GM23338 (cell line): ENCODE results near the gene SLC30A3. TPM values are rescaled to one million over a fixed set of nuclear protein-coding genes. Genes with fewer than 3 reads are reported as not detected.

Experiments used
- ATAC-seq: fragments of 200-7000 bp; cut with Tn5 transposase; 3 replicates; pipeline ENCODE4 v1.9.1; 2020
- DNase-seq: peaks from one replicate; pipeline ENCODE4 v3.0.0-alpha.2; 2015; ENCODE audit warnings: low spot score
- H2AFZ ChIP-seq: fragments of 200-600 bp; sonication (generic); 2 replicates; pipeline ENCODE4 v1.8.0; 2016; ENCODE audit warnings: antibody characterized with exemption, mild to moderate bottlenecking, moderate library complexity
- H3F3A ChIP-seq: fragments of 200-600 bp; sonication (generic); replicated peaks from 2 replicates; pipeline ENCODE4 v1.8.0; 2017; ENCODE audit warnings: antibody characterized with exemption, mixed run types, low read depth
- H3K27ac ChIP-seq: fragments of 200-600 bp; sonication (generic); 2 replicates; pipeline ENCODE4 v1.6.1; 2016; ENCODE audit warnings: low read depth
- H3K27me3 ChIP-seq: fragments of 200-600 bp; sonication (generic); 2 replicates; pipeline ENCODE4 v1.8.0; 2016; ENCODE audit warnings: mild to moderate bottlenecking, mixed run types, moderate library complexity; ENCODE audit not compliant: insufficient read depth
- H3K36me3 ChIP-seq: fragments of 200-600 bp; sonication (generic); 2 replicates; pipeline ENCODE4 v1.8.0; 2016; ENCODE audit warnings: mild to moderate bottlenecking; ENCODE audit not compliant: insufficient read depth
- H3K4me1 ChIP-seq: fragments of 200-600 bp; sonication (generic); 2 replicates; pipeline ENCODE4 v1.8.0; 2016; ENCODE audit warnings: mild to moderate bottlenecking, moderate library complexity; ENCODE audit not compliant: insufficient read depth
- H3K4me2 ChIP-seq: fragments of 200-600 bp; sonication (generic); 2 replicates; pipeline ENCODE4 v1.7.1; 2017; ENCODE audit warnings: mixed run types
- H3K4me3 ChIP-seq: fragments of 200-600 bp; sonication (generic); 2 replicates; pipeline ENCODE4 v1.6.1; 2016; ENCODE audit warnings: mixed run types
- H3K79me2 ChIP-seq: fragments of 200-600 bp; sonication (generic); replicated peaks from 2 replicates; pipeline ENCODE4 v1.8.0; 2017; ENCODE audit warnings: mild to moderate bottlenecking; ENCODE audit not compliant: insufficient read depth
- H3K9me2 ChIP-seq: fragments of 200-600 bp; sonication (generic); 2 replicates; pipeline ENCODE4 v1.8.0; 2017; ENCODE audit not compliant: insufficient read depth
- H4K20me1 ChIP-seq: fragments of 200-600 bp; sonication (generic); replicated peaks from 2 replicates; pipeline ENCODE4 v1.8.0; 2017; ENCODE audit warnings: mild to moderate bottlenecking; ENCODE audit not compliant: insufficient read depth
- H3K27ac Mint-ChIP-seq: 2 replicates; pipeline ENCODE4 v1.8.0; 2020; ENCODE audit warnings: inconsistent platforms, mild to moderate bottlenecking, moderate library complexity, mixed read lengths
- H3K27me3 Mint-ChIP-seq: 3 replicates; pipeline ENCODE4 v1.8.0; 2022; ENCODE audit warnings: low read depth, mild to moderate bottlenecking, moderate library complexity, mixed read lengths, inconsistent platforms; ENCODE audit not compliant: insufficient read depth, poor library complexity
- H3K36me3 Mint-ChIP-seq: 3 replicates; pipeline ENCODE4 v1.8.0; 2021; ENCODE audit warnings: low read depth, mild to moderate bottlenecking, inconsistent platforms, moderate library complexity, mixed read lengths
- H3K4me1 Mint-ChIP-seq: 3 replicates; pipeline ENCODE4 v1.8.0; 2020; ENCODE audit warnings: mild to moderate bottlenecking, inconsistent platforms, mixed read lengths
- H3K4me3 Mint-ChIP-seq: 3 replicates; pipeline ENCODE4 v1.8.0; 2021; ENCODE audit warnings: moderate library complexity, mild to moderate bottlenecking, inconsistent platforms, mixed read lengths
- H3K9me3 Mint-ChIP-seq: 3 replicates; pipeline ENCODE4 v1.8.0; 2020; ENCODE audit warnings: moderate library complexity, mild to moderate bottlenecking, inconsistent platforms, mixed read lengths
- CREB1 ChIP-seq: fragments of 250-450 bp; sonication (Bioruptor Pico); IDR thresholded peaks from 2 replicates; pipeline ENCODE4 v1.5.0; 2020; ENCODE audit warnings: low read depth, mild to moderate bottlenecking, moderate library complexity
- EZH2 ChIP-seq: fragments of 200-600 bp; sonication (generic); IDR thresholded peaks from one replicate; pipeline ENCODE4 v1.8.0; 2017; ENCODE audit warnings: antibody characterized with exemption, mild to moderate bottlenecking, low read depth; ENCODE audit not compliant: unreplicated experiment
- EZH2phosphoT487 ChIP-seq: fragments of 200-600 bp; sonication (generic); IDR thresholded peaks from one replicate; pipeline ENCODE4 v1.8.1; 2018; ENCODE audit warnings: antibody characterized with exemption; ENCODE audit not compliant: unreplicated experiment
- JUNB ChIP-seq: IDR thresholded peaks from one replicate; pipeline ENCODE4 v1.6.1; 2016; ENCODE audit warnings: antibody characterized with exemption; ENCODE audit not compliant: unreplicated experiment
- POLR2AphosphoS5 ChIP-seq: IDR thresholded peaks from 2 replicates; pipeline ENCODE4 v1.6.1; 2016; ENCODE audit warnings: antibody characterized with exemption, low read depth
- ZNF331 ChIP-seq: fragments of 250-450 bp; sonication (Bioruptor Pico); IDR thresholded peaks from 2 replicates; pipeline ENCODE4 v1.5.0; 2020; ENCODE audit warnings: low read depth, mild to moderate bottlenecking, moderate library complexity
- polyA plus RNA-seq: library from polyadenylated mRNA; unstranded; fragments of >200 nt; fragmentation: Nextera tagmentation; extraction: Ambion mirVana; gene quantifications from 2 replicates; pipeline ENCODE4 v1.2.1, GENCODE V29; 2016
- total RNA-seq: library from RNA; depleted of rRNA; stranded (reverse); fragments of >200 nt; shearing (Covaris generic); gene quantifications from 2 replicates; pipeline ENCODE4 v1.2.3, GENCODE V29; 2014
- TF ChIP-seq, protein P1 (sequence below): IDR thresholded peaks from 2 replicates; pipeline ENCODE4 v1.6.1; 2016; ENCODE audit warnings: antibody characterized with exemption
- TF ChIP-seq, protein P2 (sequence below), 2 experiments: fragments of 200-600 bp in 1 of 2; sonication (generic) in 1 of 2; conservative IDR thresholded peaks; 2 replicates each; pipeline versions ENCODE4 v1.5.1 to v1.6.1; 2016 to 2017; ENCODE audit warnings: antibody characterized with exemption in 2 of 2, low read depth in 2 of 2, mild to moderate bottlenecking in 2 of 2, moderate library complexity in 1 of 2
- TF ChIP-seq, protein P3 (sequence below): fragments of 250-450 bp; sonication (Bioruptor Pico); IDR thresholded peaks from 2 replicates; pipeline ENCODE4 v1.5.0; 2020; ENCODE audit warnings: mild to moderate bottlenecking, moderate library complexity
- TF ChIP-seq, protein P4 (sequence below): IDR thresholded peaks from one replicate; pipeline ENCODE4 v1.6.1; 2018; ENCODE audit warnings: antibody characterized with exemption; ENCODE audit not compliant: unreplicated experiment

SLC30A3 gene
- total and polyA plus RNA-seq, 2 experiments from 2014 or later = 4.1 to 8.3 TPM

DNA sequence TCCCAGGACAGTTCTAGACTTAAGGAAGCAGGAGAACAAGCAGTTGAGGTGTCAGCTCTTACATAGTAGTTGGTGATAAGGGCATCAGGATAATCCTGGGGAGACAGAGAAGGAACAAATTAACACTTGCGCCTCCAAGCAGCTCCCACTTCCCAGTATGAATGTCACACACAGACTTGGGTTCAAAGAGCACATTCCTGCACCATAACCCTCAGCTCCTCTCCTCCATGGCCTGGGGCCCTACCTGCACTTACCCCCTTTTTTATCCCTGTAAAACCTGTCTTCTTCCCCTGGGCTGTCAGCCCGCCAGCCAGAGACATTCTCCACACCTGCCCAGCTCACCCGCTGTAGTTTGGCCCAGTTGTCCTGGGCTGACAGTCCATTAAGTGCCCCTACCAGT lies 49.3 kb upstream of the SLC30A3 start (continued):
- TF ChIP-seq, protein P1, sequence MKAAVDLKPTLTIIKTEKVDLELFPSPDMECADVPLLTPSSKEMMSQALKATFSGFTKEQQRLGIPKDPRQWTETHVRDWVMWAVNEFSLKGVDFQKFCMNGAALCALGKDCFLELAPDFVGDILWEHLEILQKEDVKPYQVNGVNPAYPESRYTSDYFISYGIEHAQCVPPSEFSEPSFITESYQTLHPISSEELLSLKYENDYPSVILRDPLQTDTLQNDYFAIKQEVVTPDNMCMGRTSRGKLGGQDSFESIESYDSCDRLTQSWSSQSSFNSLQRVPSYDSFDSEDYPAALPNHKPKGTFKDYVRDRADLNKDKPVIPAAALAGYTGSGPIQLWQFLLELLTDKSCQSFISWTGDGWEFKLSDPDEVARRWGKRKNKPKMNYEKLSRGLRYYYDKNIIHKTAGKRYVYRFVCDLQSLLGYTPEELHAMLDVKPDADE = no peak
- TF ChIP-seq EZH2phosphoT487 = no peak
- no peak for TF ChIP-seq JUNB
- TF ChIP-seq ZNF331 = no peak
- TF ChIP-seq, protein P2, sequence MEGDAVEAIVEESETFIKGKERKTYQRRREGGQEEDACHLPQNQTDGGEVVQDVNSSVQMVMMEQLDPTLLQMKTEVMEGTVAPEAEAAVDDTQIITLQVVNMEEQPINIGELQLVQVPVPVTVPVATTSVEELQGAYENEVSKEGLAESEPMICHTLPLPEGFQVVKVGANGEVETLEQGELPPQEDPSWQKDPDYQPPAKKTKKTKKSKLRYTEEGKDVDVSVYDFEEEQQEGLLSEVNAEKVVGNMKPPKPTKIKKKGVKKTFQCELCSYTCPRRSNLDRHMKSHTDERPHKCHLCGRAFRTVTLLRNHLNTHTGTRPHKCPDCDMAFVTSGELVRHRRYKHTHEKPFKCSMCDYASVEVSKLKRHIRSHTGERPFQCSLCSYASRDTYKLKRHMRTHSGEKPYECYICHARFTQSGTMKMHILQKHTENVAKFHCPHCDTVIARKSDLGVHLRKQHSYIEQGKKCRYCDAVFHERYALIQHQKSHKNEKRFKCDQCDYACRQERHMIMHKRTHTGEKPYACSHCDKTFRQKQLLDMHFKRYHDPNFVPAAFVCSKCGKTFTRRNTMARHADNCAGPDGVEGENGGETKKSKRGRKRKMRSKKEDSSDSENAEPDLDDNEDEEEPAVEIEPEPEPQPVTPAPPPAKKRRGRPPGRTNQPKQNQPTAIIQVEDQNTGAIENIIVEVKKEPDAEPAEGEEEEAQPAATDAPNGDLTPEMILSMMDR (conservative IDR thresholded peaks at IDR 0.05; ENCODE audit: low read depth in 2 of 2) = no peak
- no peak for TF ChIP-seq EZH2

DNA sequence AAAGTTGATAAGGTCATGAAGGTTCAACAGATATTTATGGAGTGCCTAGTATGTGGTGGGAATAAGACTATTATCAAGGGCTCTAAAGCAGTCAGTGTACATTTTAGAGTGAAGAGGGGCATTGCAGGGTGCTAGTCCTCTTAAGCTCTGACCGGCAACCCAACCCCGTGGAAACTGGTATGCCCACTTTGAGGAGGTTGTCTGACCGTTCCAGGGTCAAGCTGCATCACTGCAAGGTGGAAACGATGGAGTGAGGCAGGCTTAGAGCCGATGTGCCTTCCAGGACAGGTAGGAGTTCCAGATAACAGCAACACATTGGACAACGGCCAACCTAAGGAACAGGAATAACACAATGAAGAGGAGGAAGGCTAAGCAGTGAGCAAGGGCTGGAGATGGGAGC lies 46.8 kb upstream of the SLC30A3 start:
- Histone ChIP-seq H3K4me3 (no peak overlapping the region), H3K36me3 (no peaks in the 10 kb centered on the region), H4K20me1 (peaks cover 4% of the 10 kb centered on the region; the same call in 1 of the 2 replicates), H2AFZ (no peak overlapping the region), H3K79me2 (no peaks in the 10 kb centered on the region), H3K4me2 (no peak overlapping the region), H3K4me1 (peaks cover 9% of the 10 kb centered on the region; the same call in 1 of the 2 replicates), H3K9me2 (no peaks in the 10 kb centered on the region), H3K27me3 (peaks cover 53% of the 10 kb centered on the region), H3K27ac (no peak overlapping the region), H3F3A (0 out of 2 replicates have a peak, but pooled peaks cover 6% of the 10 kb centered on the region)
- ATAC-seq = no peak
- H3K27me3 Mint-ChIP-seq = peaks cover 50% of the 10 kb centered on the region
- no peak for DNase-seq
- H3K4me3 Mint-ChIP-seq = no peak overlapping the region
- peaks cover 5% of the 10 kb centered on the region; the same call in 1 of the 3 replicates for H3K36me3 Mint-ChIP-seq
- H3K9me3 Mint-ChIP-seq = no peaks in the 10 kb centered on the region
- H3K4me1 Mint-ChIP-seq = peaks cover 2% of the 10 kb centered on the region; the same call in 2 of the 3 replicates
- H3K27ac Mint-ChIP-seq = no peak overlapping the region
- TF ChIP-seq, protein P3, sequence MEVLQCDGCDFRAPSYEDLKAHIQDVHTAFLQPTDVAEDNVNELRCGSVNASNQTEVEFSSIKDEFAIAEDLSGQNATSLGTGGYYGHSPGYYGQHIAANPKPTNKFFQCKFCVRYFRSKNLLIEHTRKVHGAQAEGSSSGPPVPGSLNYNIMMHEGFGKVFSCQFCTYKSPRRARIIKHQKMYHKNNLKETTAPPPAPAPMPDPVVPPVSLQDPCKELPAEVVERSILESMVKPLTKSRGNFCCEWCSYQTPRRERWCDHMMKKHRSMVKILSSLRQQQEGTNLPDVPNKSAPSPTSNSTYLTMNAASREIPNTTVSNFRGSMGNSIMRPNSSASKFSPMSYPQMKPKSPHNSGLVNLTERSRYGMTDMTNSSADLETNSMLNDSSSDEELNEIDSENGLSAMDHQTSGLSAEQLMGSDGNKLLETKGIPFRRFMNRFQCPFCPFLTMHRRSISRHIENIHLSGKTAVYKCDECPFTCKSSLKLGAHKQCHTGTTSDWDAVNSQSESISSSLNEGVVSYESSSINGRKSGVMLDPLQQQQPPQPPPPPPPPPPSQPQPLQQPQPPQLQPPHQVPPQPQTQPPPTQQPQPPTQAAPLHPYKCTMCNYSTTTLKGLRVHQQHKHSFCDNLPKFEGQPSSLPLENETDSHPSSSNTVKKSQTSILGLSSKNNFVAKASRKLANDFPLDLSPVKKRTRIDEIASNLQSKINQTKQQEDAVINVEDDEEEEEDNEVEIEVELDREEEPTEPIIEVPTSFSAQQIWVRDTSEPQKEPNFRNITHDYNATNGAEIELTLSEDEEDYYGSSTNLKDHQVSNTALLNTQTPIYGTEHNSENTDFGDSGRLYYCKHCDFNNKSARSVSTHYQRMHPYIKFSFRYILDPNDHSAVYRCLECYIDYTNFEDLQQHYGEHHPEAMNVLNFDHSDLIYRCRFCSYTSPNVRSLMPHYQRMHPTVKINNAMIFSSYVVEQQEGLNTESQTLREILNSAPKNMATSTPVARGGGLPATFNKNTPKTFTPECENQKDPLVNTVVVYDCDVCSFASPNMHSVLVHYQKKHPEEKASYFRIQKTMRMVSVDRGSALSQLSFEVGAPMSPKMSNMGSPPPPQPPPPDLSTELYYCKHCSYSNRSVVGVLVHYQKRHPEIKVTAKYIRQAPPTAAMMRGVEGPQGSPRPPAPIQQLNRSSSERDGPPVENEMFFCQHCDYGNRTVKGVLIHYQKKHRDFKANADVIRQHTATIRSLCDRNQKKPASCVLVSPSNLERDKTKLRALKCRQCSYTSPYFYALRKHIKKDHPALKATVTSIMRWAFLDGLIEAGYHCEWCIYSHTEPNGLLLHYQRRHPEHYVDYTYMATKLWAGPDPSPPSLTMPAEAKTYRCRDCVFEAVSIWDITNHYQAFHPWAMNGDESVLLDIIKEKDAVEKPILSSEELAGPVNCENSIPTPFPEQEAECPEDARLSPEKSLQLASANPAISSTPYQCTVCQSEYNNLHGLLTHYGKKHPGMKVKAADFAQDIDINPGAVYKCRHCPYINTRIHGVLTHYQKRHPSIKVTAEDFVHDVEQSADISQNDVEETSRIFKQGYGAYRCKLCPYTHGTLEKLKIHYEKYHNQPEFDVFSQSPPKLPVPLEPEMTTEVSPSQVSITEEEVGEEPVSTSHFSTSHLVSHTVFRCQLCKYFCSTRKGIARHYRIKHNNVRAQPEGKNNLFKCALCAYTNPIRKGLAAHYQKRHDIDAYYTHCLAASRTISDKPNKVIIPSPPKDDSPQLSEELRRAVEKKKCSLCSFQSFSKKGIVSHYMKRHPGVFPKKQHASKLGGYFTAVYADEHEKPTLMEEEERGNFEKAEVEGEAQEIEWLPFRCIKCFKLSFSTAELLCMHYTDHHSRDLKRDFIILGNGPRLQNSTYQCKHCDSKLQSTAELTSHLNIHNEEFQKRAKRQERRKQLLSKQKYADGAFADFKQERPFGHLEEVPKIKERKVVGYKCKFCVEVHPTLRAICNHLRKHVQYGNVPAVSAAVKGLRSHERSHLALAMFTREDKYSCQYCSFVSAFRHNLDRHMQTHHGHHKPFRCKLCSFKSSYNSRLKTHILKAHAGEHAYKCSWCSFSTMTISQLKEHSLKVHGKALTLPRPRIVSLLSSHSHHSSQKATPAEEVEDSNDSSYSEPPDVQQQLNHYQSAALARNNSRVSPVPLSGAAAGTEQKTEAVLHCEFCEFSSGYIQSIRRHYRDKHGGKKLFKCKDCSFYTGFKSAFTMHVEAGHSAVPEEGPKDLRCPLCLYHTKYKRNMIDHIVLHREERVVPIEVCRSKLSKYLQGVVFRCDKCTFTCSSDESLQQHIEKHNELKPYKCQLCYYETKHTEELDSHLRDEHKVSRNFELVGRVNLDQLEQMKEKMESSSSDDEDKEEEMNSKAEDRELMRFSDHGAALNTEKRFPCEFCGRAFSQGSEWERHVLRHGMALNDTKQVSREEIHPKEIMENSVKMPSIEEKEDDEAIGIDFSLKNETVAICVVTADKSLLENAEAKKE = no peak
- TF ChIP-seq CREB1 (CRISPR knock-in tag) (no peak), POLR2AphosphoS5 (no peak), JUNB (no peak)
- TF ChIP-seq, protein P4, sequence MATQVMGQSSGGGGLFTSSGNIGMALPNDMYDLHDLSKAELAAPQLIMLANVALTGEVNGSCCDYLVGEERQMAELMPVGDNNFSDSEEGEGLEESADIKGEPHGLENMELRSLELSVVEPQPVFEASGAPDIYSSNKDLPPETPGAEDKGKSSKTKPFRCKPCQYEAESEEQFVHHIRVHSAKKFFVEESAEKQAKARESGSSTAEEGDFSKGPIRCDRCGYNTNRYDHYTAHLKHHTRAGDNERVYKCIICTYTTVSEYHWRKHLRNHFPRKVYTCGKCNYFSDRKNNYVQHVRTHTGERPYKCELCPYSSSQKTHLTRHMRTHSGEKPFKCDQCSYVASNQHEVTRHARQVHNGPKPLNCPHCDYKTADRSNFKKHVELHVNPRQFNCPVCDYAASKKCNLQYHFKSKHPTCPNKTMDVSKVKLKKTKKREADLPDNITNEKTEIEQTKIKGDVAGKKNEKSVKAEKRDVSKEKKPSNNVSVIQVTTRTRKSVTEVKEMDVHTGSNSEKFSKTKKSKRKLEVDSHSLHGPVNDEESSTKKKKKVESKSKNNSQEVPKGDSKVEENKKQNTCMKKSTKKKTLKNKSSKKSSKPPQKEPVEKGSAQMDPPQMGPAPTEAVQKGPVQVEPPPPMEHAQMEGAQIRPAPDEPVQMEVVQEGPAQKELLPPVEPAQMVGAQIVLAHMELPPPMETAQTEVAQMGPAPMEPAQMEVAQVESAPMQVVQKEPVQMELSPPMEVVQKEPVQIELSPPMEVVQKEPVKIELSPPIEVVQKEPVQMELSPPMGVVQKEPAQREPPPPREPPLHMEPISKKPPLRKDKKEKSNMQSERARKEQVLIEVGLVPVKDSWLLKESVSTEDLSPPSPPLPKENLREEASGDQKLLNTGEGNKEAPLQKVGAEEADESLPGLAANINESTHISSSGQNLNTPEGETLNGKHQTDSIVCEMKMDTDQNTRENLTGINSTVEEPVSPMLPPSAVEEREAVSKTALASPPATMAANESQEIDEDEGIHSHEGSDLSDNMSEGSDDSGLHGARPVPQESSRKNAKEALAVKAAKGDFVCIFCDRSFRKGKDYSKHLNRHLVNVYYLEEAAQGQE = no peak
